ENCODE measurements around the gene CARD10. TPM values are rescaled to one million over a fixed set of nuclear protein-coding genes. Genes with fewer than 3 reads are reported as not detected.
A peak's percentile ranks its signal among the peaks of the same experiment; 100 is the strongest.

CARD10 gene
- total and polyA plus RNA-seq, 2 of the 13 experiments (the other 11 are each of a cell fraction or from before 2014, with no cell fraction given), result 35.2 to 55.8 TPM

DNA sequence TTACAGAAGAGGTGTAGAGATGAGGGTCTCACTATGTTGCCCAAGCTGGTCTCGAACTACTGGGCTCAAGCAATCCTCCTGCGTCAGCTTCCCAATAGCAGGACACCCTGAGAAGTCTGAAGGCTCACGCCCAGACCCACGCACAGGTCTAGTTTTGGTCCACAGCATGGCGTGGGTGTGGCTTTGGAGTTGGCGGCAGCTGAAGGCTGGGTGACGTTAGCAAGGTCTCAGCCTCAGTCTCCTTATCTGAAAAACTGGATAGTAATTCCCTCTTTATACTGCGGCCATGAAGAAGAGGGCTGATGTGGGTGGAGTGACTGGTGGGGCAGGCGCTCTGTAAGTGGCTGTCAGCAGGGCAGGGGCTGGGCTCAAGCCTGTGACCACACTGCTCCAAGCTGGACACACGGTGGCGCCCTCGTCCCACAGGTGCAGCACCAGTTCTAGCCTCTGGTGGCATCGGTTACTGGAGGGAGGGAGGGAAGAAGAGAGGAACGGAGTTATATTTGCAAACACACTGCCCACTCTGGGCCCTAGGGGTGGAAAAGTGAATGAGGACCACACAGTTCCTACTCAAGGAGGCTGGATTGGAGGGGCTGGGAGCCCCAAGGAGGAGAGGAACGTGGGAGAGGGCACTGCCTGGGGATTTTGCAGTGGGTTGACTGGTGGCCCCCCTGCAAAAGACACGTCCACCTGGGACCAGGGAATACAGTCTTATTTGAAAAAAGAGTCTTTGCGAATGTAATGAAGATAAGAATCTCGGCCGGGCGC is 19.6 kb upstream of the CARD10 start (continued):
- no peak for TF ChIP-seq SMARCC2 (IDR thresholded peaks at IDR 0.05)
- no peak for TF ChIP-seq TAF1 (CRISPR knock-in tag; IDR thresholded peaks at IDR 0.05)
- no peak for TF ChIP-seq HOXA9 (CRISPR knock-in tag; IDR thresholded peaks at IDR 0.05; ENCODE audit: borderline replicate concordance)
- TF ChIP-seq MIER3 (CRISPR knock-in tag; IDR thresholded peaks at IDR 0.05; ENCODE audit: borderline replicate concordance), result no peak
- TF ChIP-seq SUZ12 (IDR thresholded peaks at IDR 0.05; ENCODE audit: low read depth, low read length), result no peak
- TF ChIP-seq ZNF644 (CRISPR knock-in tag; IDR thresholded peaks at IDR 0.05; ENCODE audit: low read depth), result no peak
- no peak for TF ChIP-seq TBX3 (IDR thresholded peaks at IDR 0.05; ENCODE audit: borderline replicate concordance)
- TF ChIP-seq, protein P1, sequence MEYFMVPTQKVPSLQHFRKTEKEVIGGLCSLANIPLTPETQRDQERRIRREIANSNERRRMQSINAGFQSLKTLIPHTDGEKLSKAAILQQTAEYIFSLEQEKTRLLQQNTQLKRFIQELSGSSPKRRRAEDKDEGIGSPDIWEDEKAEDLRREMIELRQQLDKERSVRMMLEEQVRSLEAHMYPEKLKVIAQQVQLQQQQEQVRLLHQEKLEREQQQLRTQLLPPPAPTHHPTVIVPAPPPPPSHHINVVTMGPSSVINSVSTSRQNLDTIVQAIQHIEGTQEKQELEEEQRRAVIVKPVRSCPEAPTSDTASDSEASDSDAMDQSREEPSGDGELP (IDR thresholded peaks at IDR 0.05; ENCODE audit: borderline replicate concordance, low read depth), result peak; percentile 53; the same call in 1 of the 2 replicates
- TF ChIP-seq, protein P2, sequence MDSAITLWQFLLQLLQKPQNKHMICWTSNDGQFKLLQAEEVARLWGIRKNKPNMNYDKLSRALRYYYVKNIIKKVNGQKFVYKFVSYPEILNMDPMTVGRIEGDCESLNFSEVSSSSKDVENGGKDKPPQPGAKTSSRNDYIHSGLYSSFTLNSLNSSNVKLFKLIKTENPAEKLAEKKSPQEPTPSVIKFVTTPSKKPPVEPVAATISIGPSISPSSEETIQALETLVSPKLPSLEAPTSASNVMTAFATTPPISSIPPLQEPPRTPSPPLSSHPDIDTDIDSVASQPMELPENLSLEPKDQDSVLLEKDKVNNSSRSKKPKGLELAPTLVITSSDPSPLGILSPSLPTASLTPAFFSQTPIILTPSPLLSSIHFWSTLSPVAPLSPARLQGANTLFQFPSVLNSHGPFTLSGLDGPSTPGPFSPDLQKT (CRISPR knock-in tag; IDR thresholded peaks at IDR 0.05; ENCODE audit: borderline replicate concordance), result no peak
- no peak for TF ChIP-seq NBN (conservative IDR thresholded peaks at IDR 0.05)
- no peak for TF ChIP-seq ZNF234 (CRISPR knock-in tag; conservative IDR thresholded peaks at IDR 0.05)
- no peak for TF ChIP-seq ELF3 (CRISPR knock-in tag; IDR thresholded peaks at IDR 0.05)
- TF ChIP-seq ZNF772 (CRISPR knock-in tag; IDR thresholded peaks at IDR 0.05), result 0 out of 2 replicates have a peak, but pooled peaks have one; percentile 48
- no peak for TF ChIP-seq NFYB (CRISPR knock-in tag; IDR thresholded peaks at IDR 0.05)
- no peak for TF ChIP-seq LCORL (IDR thresholded peaks at IDR 0.05)
- TF ChIP-seq LCORL (CRISPR knock-in tag; IDR thresholded peaks at IDR 0.05), result peak; percentile 55
- no peak for TF ChIP-seq ZBTB26 (CRISPR knock-in tag; IDR thresholded peaks at IDR 0.05; ENCODE audit: borderline replicate concordance)
- TF ChIP-seq, protein P3, sequence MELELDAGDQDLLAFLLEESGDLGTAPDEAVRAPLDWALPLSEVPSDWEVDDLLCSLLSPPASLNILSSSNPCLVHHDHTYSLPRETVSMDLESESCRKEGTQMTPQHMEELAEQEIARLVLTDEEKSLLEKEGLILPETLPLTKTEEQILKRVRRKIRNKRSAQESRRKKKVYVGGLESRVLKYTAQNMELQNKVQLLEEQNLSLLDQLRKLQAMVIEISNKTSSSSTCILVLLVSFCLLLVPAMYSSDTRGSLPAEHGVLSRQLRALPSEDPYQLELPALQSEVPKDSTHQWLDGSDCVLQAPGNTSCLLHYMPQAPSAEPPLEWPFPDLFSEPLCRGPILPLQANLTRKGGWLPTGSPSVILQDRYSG (CRISPR knock-in tag; IDR thresholded peaks at IDR 0.05), result no peak
- TF ChIP-seq ZFAT (CRISPR knock-in tag; conservative IDR thresholded peaks at IDR 0.05), result no peak
- TF ChIP-seq MTA3 (CRISPR knock-in tag; IDR thresholded peaks at IDR 0.05), result no peak
- TF ChIP-seq, protein P4, sequence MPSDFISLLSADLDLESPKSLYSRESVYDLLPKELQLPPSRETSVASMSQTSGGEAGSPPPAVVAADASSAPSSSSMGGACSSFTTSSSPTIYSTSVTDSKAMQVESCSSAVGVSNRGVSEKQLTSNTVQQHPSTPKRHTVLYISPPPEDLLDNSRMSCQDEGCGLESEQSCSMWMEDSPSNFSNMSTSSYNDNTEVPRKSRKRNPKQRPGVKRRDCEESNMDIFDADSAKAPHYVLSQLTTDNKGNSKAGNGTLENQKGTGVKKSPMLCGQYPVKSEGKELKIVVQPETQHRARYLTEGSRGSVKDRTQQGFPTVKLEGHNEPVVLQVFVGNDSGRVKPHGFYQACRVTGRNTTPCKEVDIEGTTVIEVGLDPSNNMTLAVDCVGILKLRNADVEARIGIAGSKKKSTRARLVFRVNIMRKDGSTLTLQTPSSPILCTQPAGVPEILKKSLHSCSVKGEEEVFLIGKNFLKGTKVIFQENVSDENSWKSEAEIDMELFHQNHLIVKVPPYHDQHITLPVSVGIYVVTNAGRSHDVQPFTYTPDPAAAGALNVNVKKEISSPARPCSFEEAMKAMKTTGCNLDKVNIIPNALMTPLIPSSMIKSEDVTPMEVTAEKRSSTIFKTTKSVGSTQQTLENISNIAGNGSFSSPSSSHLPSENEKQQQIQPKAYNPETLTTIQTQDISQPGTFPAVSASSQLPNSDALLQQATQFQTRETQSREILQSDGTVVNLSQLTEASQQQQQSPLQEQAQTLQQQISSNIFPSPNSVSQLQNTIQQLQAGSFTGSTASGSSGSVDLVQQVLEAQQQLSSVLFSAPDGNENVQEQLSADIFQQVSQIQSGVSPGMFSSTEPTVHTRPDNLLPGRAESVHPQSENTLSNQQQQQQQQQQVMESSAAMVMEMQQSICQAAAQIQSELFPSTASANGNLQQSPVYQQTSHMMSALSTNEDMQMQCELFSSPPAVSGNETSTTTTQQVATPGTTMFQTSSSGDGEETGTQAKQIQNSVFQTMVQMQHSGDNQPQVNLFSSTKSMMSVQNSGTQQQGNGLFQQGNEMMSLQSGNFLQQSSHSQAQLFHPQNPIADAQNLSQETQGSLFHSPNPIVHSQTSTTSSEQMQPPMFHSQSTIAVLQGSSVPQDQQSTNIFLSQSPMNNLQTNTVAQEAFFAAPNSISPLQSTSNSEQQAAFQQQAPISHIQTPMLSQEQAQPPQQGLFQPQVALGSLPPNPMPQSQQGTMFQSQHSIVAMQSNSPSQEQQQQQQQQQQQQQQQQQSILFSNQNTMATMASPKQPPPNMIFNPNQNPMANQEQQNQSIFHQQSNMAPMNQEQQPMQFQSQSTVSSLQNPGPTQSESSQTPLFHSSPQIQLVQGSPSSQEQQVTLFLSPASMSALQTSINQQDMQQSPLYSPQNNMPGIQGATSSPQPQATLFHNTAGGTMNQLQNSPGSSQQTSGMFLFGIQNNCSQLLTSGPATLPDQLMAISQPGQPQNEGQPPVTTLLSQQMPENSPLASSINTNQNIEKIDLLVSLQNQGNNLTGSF (CRISPR knock-in tag; IDR thresholded peaks at IDR 0.05), result no peak
- no peak for TF ChIP-seq NFE2L1 (CRISPR knock-in tag; IDR thresholded peaks at IDR 0.05; ENCODE audit: borderline replicate concordance)

Measured in HepG2 (cell line).